ENCODE results near the gene CCSER1. TPM values are rescaled to one million over a fixed set of nuclear protein-coding genes. Genes with fewer than 3 reads are reported as not detected.

Gene CCSER1
- total RNA-seq, 3 donors from 2014 or later (not counting 1 experiment from before 2014, with no cell fraction given), result 0.87 to 1.1 (median 1.1) TPM

GRCh38 chr4:90146306-90146705, 19.1 kb downstream of the CCSER1 start:
- intact Hi-C loops (cut with micrococcal nuclease), result no loop called here
- Histone ChIP-seq H3K27me3 (ENCODE audit: control insufficient read depth, insufficient read depth, low read length) (no peaks in the 10 kb centered on the region), H3K4me3 (ENCODE audit: low read length) (no peak overlapping the region), H3K9me3 (ENCODE audit: control insufficient read depth, insufficient read depth, low read length) (no peaks in the 10 kb centered on the region), H3K36me3 (ENCODE audit: control insufficient read depth, insufficient read depth, low read length) (no peaks in the 10 kb centered on the region), H3K4me1 (ENCODE audit: control insufficient read depth, insufficient read depth, low read length) (no peaks in the 10 kb centered on the region), H3K27ac (ENCODE audit: low read length) (no peak overlapping the region)
- TF ChIP-seq CTCF (IDR thresholded peaks at IDR 0.05), result no peak
- H3K27me3 Mint-ChIP-seq (ENCODE audit: low read depth in 2 of 2), result no peaks in the 10 kb centered on the region
- no peak overlapping the region for H3K4me3 Mint-ChIP-seq
- DNase-seq, result no peak
- 97% methylated on average over 2 of the region's 5 CpGs for WGBS (ENCODE audit: insufficient coverage)
- no peak for ATAC-seq
- H3K9me3 Mint-ChIP-seq, result peaks cover 0 to 2% of the 10 kb centered on the region in 2 donors
- H3K36me3 Mint-ChIP-seq, result no peaks in the 10 kb centered on the region
- no peaks in the 10 kb centered on the region for H3K4me1 Mint-ChIP-seq
- no peak overlapping the region for H3K27ac Mint-ChIP-seq

GRCh38 chr4:90148574-90149148, 21.5 kb downstream of the CCSER1 start:
- 78% methylated on average over 1 of the region's 2 CpGs for WGBS (ENCODE audit: insufficient coverage)
- Mint-ChIP-seq H3K4me3 (no peak overlapping the region), H3K36me3 (no peaks in the 10 kb centered on the region), H3K4me1 (no peaks in the 10 kb centered on the region), H3K27me3 (ENCODE audit: low read depth in 2 of 2) (no peaks in the 10 kb centered on the region), H3K9me3 (peaks cover 0 to 2% of the 10 kb centered on the region in 2 donors), H3K27ac (no peak overlapping the region)
- no peak for TF ChIP-seq CTCF (IDR thresholded peaks at IDR 0.05)
- Histone ChIP-seq H3K4me1 (ENCODE audit: control insufficient read depth, insufficient read depth, low read length) (no peaks in the 10 kb centered on the region), H3K4me3 (ENCODE audit: low read length) (no peak overlapping the region), H3K27me3 (ENCODE audit: control insufficient read depth, insufficient read depth, low read length) (no peaks in the 10 kb centered on the region), H3K27ac (ENCODE audit: low read length) (no peak overlapping the region), H3K36me3 (ENCODE audit: control insufficient read depth, insufficient read depth, low read length) (no peaks in the 10 kb centered on the region), H3K9me3 (ENCODE audit: control insufficient read depth, insufficient read depth, low read length) (no peaks in the 10 kb centered on the region)
- intact Hi-C loops (cut with micrococcal nuclease), result no loop called here
- ATAC-seq, result no peak
- DNase-seq, result no peak

- no peak overlapping the region for H3K4me3 ChIP-seq (ENCODE audit: low read length)
- Mint-ChIP-seq H3K4me3 (no peak overlapping the region), H3K9me3 (peaks cover 0 to 2% of the 10 kb centered on the region in 2 donors), H3K27me3 (ENCODE audit: low read depth in 2 of 2) (no peaks in the 10 kb centered on the region), H3K27ac (no peak overlapping the region), H3K36me3 (no peaks in the 10 kb centered on the region), H3K4me1 (no peaks in the 10 kb centered on the region)
- H3K27me3 ChIP-seq (ENCODE audit: control insufficient read depth, insufficient read depth, low read length), result no peaks in the 10 kb centered on the region
- H3K27ac ChIP-seq (ENCODE audit: low read length), result no peak overlapping the region
- no peak for TF ChIP-seq CTCF (IDR thresholded peaks at IDR 0.05)
- intact Hi-C loops (cut with micrococcal nuclease), result no loop called here
- H3K36me3 ChIP-seq (ENCODE audit: control insufficient read depth, insufficient read depth, low read length), result no peaks in the 10 kb centered on the region
- DNase-seq, result no peak
- H3K9me3 ChIP-seq (ENCODE audit: control insufficient read depth, insufficient read depth, low read length), result no peaks in the 10 kb centered on the region
- no peak for ATAC-seq
- H3K4me1 ChIP-seq (ENCODE audit: control insufficient read depth, insufficient read depth, low read length), result no peaks in the 10 kb centered on the region
These were observed 24.8 kb downstream of the CCSER1 start for GRCh38 chr4:90152024-90152423.

GRCh38 chr4:90159193-90159592, 32.0 kb downstream of the CCSER1 start:
- TF ChIP-seq CTCF (IDR thresholded peaks at IDR 0.05), result no peak
- Histone ChIP-seq H3K36me3 (ENCODE audit: control insufficient read depth, insufficient read depth, low read length) (no peaks in the 10 kb centered on the region), H3K4me1 (ENCODE audit: control insufficient read depth, insufficient read depth, low read length) (no peaks in the 10 kb centered on the region), H3K4me3 (ENCODE audit: low read length) (no peak overlapping the region), H3K9me3 (ENCODE audit: control insufficient read depth, insufficient read depth, low read length) (no peaks in the 10 kb centered on the region), H3K27me3 (ENCODE audit: control insufficient read depth, insufficient read depth, low read length) (no peaks in the 10 kb centered on the region), H3K27ac (ENCODE audit: low read length) (no peak overlapping the region)
- no peaks in the 10 kb centered on the region for H3K4me1 Mint-ChIP-seq
- H3K27me3 Mint-ChIP-seq (ENCODE audit: low read depth in 2 of 2), result no peaks in the 10 kb centered on the region
- H3K4me3 Mint-ChIP-seq, result no peak overlapping the region
- ATAC-seq (no peak), DNase-seq (no peak)
- peaks cover 4 to 6% of the 10 kb centered on the region in 2 donors for H3K9me3 Mint-ChIP-seq
- H3K27ac Mint-ChIP-seq, result no peak overlapping the region
- H3K36me3 Mint-ChIP-seq, result no peaks in the 10 kb centered on the region
- intact Hi-C loops (cut with micrococcal nuclease), result no loop called here
- WGBS (ENCODE audit: insufficient coverage), result 53% methylated on average over 1 of the region's 1 CpG
